H1 (cell line): ENCODE results near the gene C2. TPM values are rescaled to one million over a fixed set of nuclear protein-coding genes. Genes with fewer than 3 reads are reported as not detected.
"Not testable (repeated sequence)": the region's sequence is repeated elsewhere in the genome, so short reads cannot be mapped to it uniquely, and the experiment has no call there.

ENCODE experiments used
- CTCF ChIA-PET: fragments of 300-600 bp; sonication (Branson Sonifier 250); formaldehyde crosslinking; loops from one replicate; lab custom pipeline; 2021; ENCODE audit not compliant: partially characterized antibody; lab: Charles Lee
- POLR2A ChIA-PET: fragments of 300-600 bp; sonication (Branson Sonifier 250); formaldehyde crosslinking; loops from one replicate; lab custom pipeline; 2021; ENCODE audit warnings: inconsistent platforms; ENCODE audit not compliant: partially characterized antibody; lab: Charles Lee
- DNase-seq, 2 experiments: peaks; one replicate each; pipeline versions ENCODE4 v3.0.0 to v3.0.0-alpha.2; 2010 to 2022; ENCODE audit warnings: low spot score in 2 of 2, low read depth in 1 of 2, mixed read lengths in 1 of 2
- FAIRE-seq: peaks from 2 replicates; lab custom pipeline; 2011; peaks lifted over from hg19 to GRCh38; lab: Jason Lieb, UNC
- H2AFZ ChIP-seq: 2 replicates; pipeline ENCODE4 v1.8.1; 2012; ENCODE audit warnings: low read length, inconsistent platforms
- H2AK5ac ChIP-seq: 2 replicates; pipeline ENCODE4 v1.6.1; 2013; ENCODE audit warnings: low read depth, low read length
- H2BK120ac ChIP-seq: replicated peaks from 2 replicates; pipeline ENCODE3; 2013; ENCODE audit warnings: low read depth, low read length, inconsistent platforms
- H2BK12ac ChIP-seq: 2 replicates; pipeline ENCODE4 v1.6.1; 2013; ENCODE audit warnings: low read depth, low read length
- H2BK15ac ChIP-seq: 2 replicates; pipeline ENCODE4 v1.6.1; 2013; ENCODE audit warnings: low read length
- H2BK20ac ChIP-seq: 2 replicates; pipeline ENCODE4 v1.6.1; 2013; ENCODE audit warnings: low read length
- H2BK5ac ChIP-seq: 2 replicates; pipeline ENCODE4 v1.6.1; 2013; ENCODE audit warnings: low read depth, low read length
- H3K14ac ChIP-seq: 2 replicates; pipeline ENCODE4 v1.6.1; 2013; ENCODE audit warnings: inconsistent platforms; ENCODE audit not compliant: insufficient read length
- H3K18ac ChIP-seq: 2 replicates; pipeline ENCODE4 v1.6.1; 2013; ENCODE audit warnings: low read length; ENCODE audit errors: extremely low read depth
- H3K23ac ChIP-seq: 2 replicates; pipeline ENCODE4 v1.6.1; 2013; ENCODE audit warnings: inconsistent platforms; ENCODE audit not compliant: insufficient read length
- H3K23me2 ChIP-seq: 2 replicates; pipeline ENCODE4 v1.6.1; 2013; ENCODE audit warnings: low read depth, low read length
- H3K27ac ChIP-seq: 2 replicates; pipeline ENCODE4 v1.6.1; 2011; ENCODE audit warnings: low read depth, low read length, inconsistent platforms
- H3K27me3 ChIP-seq, 4 experiments: replicated peaks in 1 of 4; 1 replicate in 1 of 4; 2 replicates in 3 of 4; pipeline versions ENCODE4 v1.6.1 to v1.8.1; 2011 to 2013; ENCODE audit warnings: low read length in 3 of 4, mild to moderate bottlenecking in 3 of 4, inconsistent platforms in 2 of 4, mixed read lengths in 2 of 4, moderate library complexity in 1 of 4; ENCODE audit not compliant: control insufficient read depth in 3 of 4, insufficient read depth in 3 of 4; ENCODE audit errors: extremely low read depth in 1 of 4
- H3K36me3 ChIP-seq, 4 experiments: 2 replicates each; pipeline versions ENCODE4 v1.6.1 to v1.8.1; 2011 to 2013; ENCODE audit warnings: mild to moderate bottlenecking in 4 of 4, low read length in 3 of 4, moderate library complexity in 2 of 4, control low read depth in 1 of 4, inconsistent platforms in 1 of 4; ENCODE audit not compliant: insufficient read depth in 4 of 4, control insufficient read depth in 2 of 4
- H3K4ac ChIP-seq: replicated peaks from 2 replicates; pipeline ENCODE3; 2013; ENCODE audit warnings: low read length, low read depth, mixed read lengths, inconsistent platforms; ENCODE audit not compliant: insufficient read length
- H3K4me1 ChIP-seq, 4 experiments: replicated peaks in 1 of 4; 1 replicate in 1 of 4; 2 replicates in 3 of 4; pipeline versions ENCODE4 v1.6.1 to v1.8.1; 2011 to 2013; ENCODE audit warnings: low read length in 3 of 4, inconsistent platforms in 2 of 4, mixed read lengths in 1 of 4; ENCODE audit not compliant: insufficient read depth in 4 of 4, control insufficient read depth in 3 of 4
- H3K4me2 ChIP-seq, 2 experiments: 2 replicates each; pipeline versions ENCODE4 v1.6.1 to v1.8.1; 2011 to 2013; ENCODE audit warnings: low read depth in 2 of 2, low read length in 2 of 2, control low read depth in 1 of 2, inconsistent platforms in 1 of 2, mild to moderate bottlenecking in 1 of 2; ENCODE audit not compliant: insufficient read depth in 1 of 2
- H3K4me3 ChIP-seq, 4 experiments: fragments of 200-600, 300-600 bp in 1 of 4; sonication (generic), shearing (Covaris generic), sonication (Bioruptor Twin) in 1 of 4; 2 replicates each; pipeline versions ENCODE4 v1.5.1 to v1.8.1; 2011 to 2016; ENCODE audit warnings: low read length in 4 of 4, low read depth in 3 of 4, control low read depth in 2 of 4, inconsistent platforms in 2 of 4, mild to moderate bottlenecking in 2 of 4, mixed read lengths in 1 of 4, moderate library complexity in 1 of 4; ENCODE audit not compliant: insufficient read depth in 2 of 4; ENCODE audit errors: extremely low read depth in 1 of 4
- H3K56ac ChIP-seq: replicated peaks from 2 replicates; pipeline ENCODE3; 2013; ENCODE audit warnings: low read depth, mild to moderate bottlenecking, mixed read lengths, low read length, inconsistent platforms; ENCODE audit not compliant: insufficient read length
- H3K79me1 ChIP-seq: 2 replicates; pipeline ENCODE4 v1.6.1; 2013; ENCODE audit warnings: low read depth, low read length, control low read depth
- H3K79me2 ChIP-seq, 2 experiments: 2 replicates each; pipeline versions ENCODE4 v1.6.1 to v1.8.1; 2012 to 2013; ENCODE audit warnings: low read length in 2 of 2, mild to moderate bottlenecking in 2 of 2, inconsistent platforms in 1 of 2; ENCODE audit not compliant: insufficient read depth in 2 of 2, control insufficient read depth in 1 of 2
- H3K9ac ChIP-seq, 4 experiments: replicated peaks in 1 of 4; 1 replicate in 1 of 4; 2 replicates in 3 of 4; pipeline versions ENCODE4 v1.6.1 to v1.8.1; 2011 to 2013; ENCODE audit warnings: low read depth in 3 of 4, low read length in 3 of 4, control low read depth in 2 of 4, mild to moderate bottlenecking in 2 of 4, moderate library complexity in 2 of 4, inconsistent platforms in 1 of 4; ENCODE audit errors: extremely low read depth in 1 of 4
- H3K9me3 ChIP-seq, 2 experiments: 2 replicates each; pipeline versions ENCODE4 v1.6.1 to v1.8.1; 2012 to 2013; ENCODE audit warnings: mild to moderate bottlenecking in 2 of 2, moderate library complexity in 2 of 2, control low read depth in 1 of 2, inconsistent platforms in 1 of 2, low read depth in 1 of 2, low read length in 1 of 2, mixed read lengths in 1 of 2; ENCODE audit not compliant: insufficient read depth in 2 of 2
- H4K20me1 ChIP-seq, 2 experiments: replicated peaks in 1 of 2; 2 replicates each; pipeline versions ENCODE3 to v1.8.1; 2011 to 2013; ENCODE audit warnings: inconsistent platforms in 2 of 2, low read length in 2 of 2, mild to moderate bottlenecking in 1 of 2; ENCODE audit not compliant: insufficient read depth in 2 of 2, control insufficient read depth in 1 of 2
- H4K5ac ChIP-seq: 2 replicates; pipeline ENCODE4 v1.6.1; 2013; ENCODE audit warnings: low read length, low read depth, mixed read lengths, inconsistent platforms; ENCODE audit not compliant: insufficient read length
- H4K8ac ChIP-seq: 2 replicates; pipeline ENCODE4 v1.8.0; 2013; ENCODE audit warnings: mild to moderate bottlenecking, moderate library complexity, low read length, inconsistent platforms; ENCODE audit not compliant: insufficient read depth; ENCODE audit errors: extremely low read depth
- H4K91ac ChIP-seq: replicated peaks from 2 replicates; pipeline ENCODE3; 2013; ENCODE audit warnings: low read length, mixed read lengths, inconsistent platforms; ENCODE audit not compliant: insufficient read length
- WGBS, 2 experiments: shearing (Covaris generic) in 1 of 2; methylation state at CpG; one replicate each; pipeline versions ENCODE4 v1.1.6 to v1.1.7; 2013 to 2015; ENCODE audit warnings: low lambda C conversion rate in 2 of 2, mixed read lengths in 2 of 2, inconsistent platforms in 1 of 2, low coverage in 1 of 2, missing lambda C conversion rate in 1 of 2; ENCODE audit not compliant: insufficient replicate concordance in 2 of 2, insufficient coverage in 1 of 2, insufficient read length in 1 of 2; ENCODE audit errors: extremely low coverage in 1 of 2, missing lambda C conversion rate in 1 of 2; 5-methylcytosine and 5-hydroxymethylcytosine counted together
- polyA plus RNA-seq, 7 experiments: library from polyadenylated mRNA; depleted of rRNA in 3 of 7; stranded (reverse) in 5 of 7; unstranded in 2 of 7; fragments of >200 nt in 5 of 7; fragments of 200-250 nt in 2 of 7; gene quantifications; 1 replicate in 5 of 7; 2 replicates in 1 of 7; 4 replicates in 1 of 7; pipeline versions ENCODE4 v1.2.1 to v1.2.3, GENCODE V29; 2011 to 2013; ENCODE audit warnings: missing spikeins in 2 of 7, mixed read lengths in 2 of 7
- total RNA-seq: library from RNA; stranded (reverse); fragmentation: NEBNext Ultra II Directional; extraction: Animal tissue kit (Norgen Biotek cat#: 25700); gene quantifications from 2 replicates; pipeline ENCODE4 v1.2.1, GENCODE V29; 2021

Gene C2
- total and polyA plus RNA-seq, 2 of the 8 experiments (the other 6 are each of a cell fraction or from before 2014, with no cell fraction given) = 0.26 to 0.38 TPM

- H2AK5ac ChIP-seq, H2BK15ac ChIP-seq, H3K27me3 ChIP-seq, H2BK5ac ChIP-seq, H3K36me3 ChIP-seq, H3K27ac ChIP-seq, H3K18ac ChIP-seq, FAIRE-seq, H2BK20ac ChIP-seq, H3K14ac ChIP-seq, H2BK120ac ChIP-seq, H4K8ac ChIP-seq, H4K20me1 ChIP-seq, H2AFZ ChIP-seq, H4K91ac ChIP-seq, H3K4ac ChIP-seq, H3K56ac ChIP-seq, H3K9ac ChIP-seq, H3K4me2 ChIP-seq, H2BK12ac ChIP-seq, H3K4me3 ChIP-seq, H3K79me2 ChIP-seq, H3K9me3 ChIP-seq, H3K4me1 ChIP-seq, H4K5ac ChIP-seq, H3K79me1 ChIP-seq, H3K23ac ChIP-seq, H3K23me2 ChIP-seq, DNase-seq: not testable (repeated sequence)
- 91% methylated on average over 5 of the region's 5 CpGs; no CpG with 5 or more reads in 1 of the 2 experiments for WGBS, 2 experiments
- CTCF ChIA-PET = interaction anchor here (0.6 to 1.4 kb wide), 4 partner anchors 8 to 312 kb away, joined by 3 to 5 read pairs (median 4); no protein-coding TSS in a partner anchor
- POLR2A ChIA-PET = interaction anchor here (0.6 to 1.5 kb wide), 4 partner anchors 15 to 192 kb away, joined by 3 to 4 read pairs (median 3); no protein-coding TSS in a partner anchor
Observed at GRCh38 chr6:31908255-31908654, 19.3 kb upstream of the C2 start.
